HG03575 (cell line): Measurements from ENCODE around the gene SLC9A9.
"Not testable (repeated sequence)": the region's sequence is repeated elsewhere in the genome, so short reads cannot be mapped to it uniquely, and the experiment has no call there.

Experiments used
- ATAC-seq: cut with Tn5 transposase; IDR thresholded peaks from one replicate; pipeline ENCODE4 v1.9.1; 2021; ENCODE audit not compliant: unreplicated experiment, insufficient number of reproducible peaks, low FRiP score; ENCODE audit errors: extremely low read depth

SLC9A9 gene

DNA sequence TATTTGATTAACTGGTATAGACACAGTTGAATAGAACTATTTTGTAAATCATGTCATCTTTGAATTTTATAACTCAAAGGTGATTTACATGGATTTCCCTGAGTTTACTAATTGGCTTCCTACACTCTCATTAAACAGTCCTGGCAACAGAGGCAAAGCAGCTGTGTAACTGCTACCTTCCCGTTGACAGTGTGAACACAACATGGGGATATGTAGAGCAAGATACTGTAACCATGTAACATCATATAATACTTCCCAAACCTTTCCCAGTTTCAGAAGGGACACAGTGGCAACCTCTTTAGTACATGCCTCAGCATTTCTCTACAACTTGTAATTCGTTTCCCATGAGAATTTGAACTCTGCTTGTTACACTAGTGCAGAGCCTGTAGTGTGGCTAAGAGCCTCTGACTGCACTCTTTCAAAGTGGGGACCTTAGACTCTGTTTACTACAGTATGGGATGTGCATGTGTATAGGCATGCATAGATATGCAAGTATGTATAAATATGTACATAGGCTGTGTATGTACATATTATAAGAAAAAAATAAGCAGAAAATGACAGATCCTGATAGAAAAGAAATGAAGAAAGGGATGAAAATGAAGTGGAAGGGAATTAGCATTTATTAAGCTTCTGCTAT, 299.3 kb downstream of the SLC9A9 start:
- ATAC-seq, result no peak

- no peak for ATAC-seq
These were observed 299.9 kb downstream of the SLC9A9 start for GRCh38 chr3:143548393-143548792.

DNA sequence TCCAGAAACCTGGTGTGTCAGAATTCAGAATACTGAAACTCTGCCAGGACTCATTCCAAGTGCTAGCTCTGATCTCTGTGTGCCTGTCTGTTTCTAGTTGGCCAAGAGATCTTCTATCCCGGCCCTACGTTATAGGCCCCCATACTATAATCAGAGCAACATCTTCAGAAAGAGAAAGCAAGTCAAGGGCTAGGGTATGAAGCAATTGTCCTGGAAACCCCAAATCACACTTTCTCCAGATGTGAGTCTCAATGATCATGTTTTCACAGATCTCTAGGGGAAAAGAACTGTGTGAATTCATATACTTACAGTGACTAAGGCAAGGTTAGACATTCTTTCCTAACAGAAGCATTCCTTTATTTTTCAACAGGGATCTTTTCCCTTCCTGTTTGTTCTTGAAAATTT, 309.7 kb downstream of the SLC9A9 start:
- ATAC-seq, result no peak

- ATAC-seq, result no peak
These were observed 310.2 kb downstream of the SLC9A9 start for GRCh38 chr3:143538061-143538460.

GRCh38 chr3:143536817-143537535, 311.3 kb downstream of the SLC9A9 start:
- ATAC-seq, result no peak

- peak; percentile 82 for ATAC-seq
These were observed 312.1 kb downstream of the SLC9A9 start for GRCh38 chr3:143535994-143536784.

GRCh38 chr3:143533391-143533790, 314.9 kb downstream of the SLC9A9 start:
- no peak for ATAC-seq

GRCh38 chr3:143532091-143532490, 316.2 kb downstream of the SLC9A9 start:
- no peak for ATAC-seq

- ATAC-seq, result no peak
These were observed 317.2 kb downstream of the SLC9A9 start for GRCh38 chr3:143531101-143531500.

DNA sequence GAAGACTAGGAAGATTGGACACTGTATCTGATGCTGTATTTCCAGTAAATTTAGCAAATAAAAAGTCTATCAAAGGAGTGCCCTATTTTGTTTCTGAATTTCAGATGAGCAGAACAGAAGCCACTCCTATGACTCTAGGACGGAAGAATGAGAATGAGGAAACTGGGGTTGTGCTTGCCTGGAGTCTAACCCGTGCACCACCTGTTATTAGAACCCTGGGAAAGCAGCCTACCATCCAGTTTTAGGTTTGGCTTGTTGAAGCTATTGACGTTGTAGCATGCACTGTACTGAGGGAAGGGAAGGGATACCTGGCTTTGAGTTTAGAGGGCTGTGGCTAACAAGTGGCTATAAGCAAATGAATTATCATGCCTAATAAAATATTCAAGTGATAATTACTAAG, 318.5 kb downstream of the SLC9A9 start:
- no peak for ATAC-seq

GRCh38 chr3:143529018-143529478, 319.2 kb downstream of the SLC9A9 start:
- peak; percentile 73 for ATAC-seq

- no peak for ATAC-seq
These were observed 322.2 kb downstream of the SLC9A9 start for GRCh38 chr3:143526011-143526545.

DNA sequence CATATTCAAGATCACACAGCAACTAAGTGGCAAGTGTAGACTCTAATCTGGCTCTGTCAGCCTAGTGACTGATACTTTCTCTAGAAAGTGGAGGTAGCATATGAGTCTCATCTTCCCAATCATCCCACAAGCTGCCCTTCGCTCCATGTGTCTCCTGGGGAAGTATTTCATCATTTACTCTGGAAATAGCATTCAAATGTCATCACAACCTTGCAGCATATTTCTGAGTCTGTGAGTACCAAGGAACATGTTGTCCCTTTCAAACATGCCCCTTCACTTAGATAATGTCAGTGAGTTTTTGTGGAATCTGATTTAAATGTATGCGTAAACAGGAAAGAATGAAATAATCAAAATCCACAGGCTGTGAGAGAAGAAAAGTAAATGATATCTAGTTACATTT, 322.9 kb downstream of the SLC9A9 start:
- ATAC-seq, result no peak

- ATAC-seq, result no peak
These were observed 326.5 kb downstream of the SLC9A9 start for GRCh38 chr3:143521803-143522202.

- not testable (repeated sequence) for ATAC-seq
These were observed 331.1 kb downstream of the SLC9A9 start for GRCh38 chr3:143517131-143517530.

GRCh38 chr3:143514874-143515273, 333.4 kb downstream of the SLC9A9 start:
- no peak for ATAC-seq

- no peak for ATAC-seq
These were observed 334.2 kb downstream of the SLC9A9 start for GRCh38 chr3:143514109-143514508.

- no peak for ATAC-seq
These were observed 336.9 kb downstream of the SLC9A9 start for GRCh38 chr3:143511174-143511879.

DNA sequence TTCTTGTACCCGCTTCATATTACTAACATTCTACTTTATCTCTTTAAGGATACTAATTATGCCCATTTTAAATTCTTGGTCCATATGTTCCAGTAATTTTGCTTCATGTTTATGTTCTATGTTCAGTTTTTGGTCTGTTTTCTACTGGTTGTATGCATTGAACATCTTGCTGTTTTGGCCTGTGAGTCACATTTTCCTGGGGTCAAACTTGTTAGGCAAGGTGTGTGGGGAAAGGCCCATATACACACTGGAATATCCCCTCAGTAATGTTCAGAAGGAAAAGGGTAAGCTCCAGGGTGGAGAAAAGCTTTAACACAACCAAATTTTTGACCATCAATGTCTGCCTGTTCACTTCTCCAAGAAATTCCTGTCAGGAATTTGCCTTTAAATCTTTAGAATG, 337.7 kb downstream of the SLC9A9 start:
- no peak for ATAC-seq
